Measurements from ENCODE around the gene SGTA. TPM values are rescaled to one million over a fixed set of nuclear protein-coding genes. Genes with fewer than 3 reads are reported as not detected.
A peak's percentile ranks its signal among the peaks of the same experiment; 100 is the strongest.

Gene SGTA
- total and polyA plus RNA-seq, 2 of the 13 experiments (the other 11 are each of a cell fraction or from before 2014, with no cell fraction given): 43.9 to 47.4 TPM

DNA sequence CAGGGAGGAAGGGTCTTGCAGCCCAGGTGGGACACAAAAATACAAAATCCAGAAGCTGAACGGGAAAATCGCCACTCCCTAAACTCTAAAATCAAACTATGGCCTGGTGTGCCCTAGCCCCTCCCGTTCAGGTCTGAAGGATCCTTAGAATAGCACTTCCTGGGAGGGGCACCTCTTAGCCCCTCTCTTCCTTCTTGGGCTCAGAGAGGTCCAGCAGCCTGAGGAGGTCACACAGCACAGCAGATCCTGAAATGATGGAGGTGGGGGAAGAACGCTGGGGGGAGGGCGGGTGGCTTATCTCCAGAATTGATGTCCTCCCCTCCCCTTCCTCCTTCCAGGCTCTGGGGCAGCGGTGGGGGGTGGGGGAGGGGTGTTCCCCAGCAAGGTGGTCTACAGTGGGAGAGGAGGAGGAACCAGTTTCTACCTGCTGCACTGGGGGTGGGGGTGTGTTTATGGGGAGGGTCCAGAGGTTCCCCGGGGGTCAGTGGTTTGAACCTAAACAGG lies 63.8 kb downstream of the SGTA start:
- no TSS peak for BruUV-seq (replicated peaks)
- H3K9ac ChIP-seq (ENCODE audit: insufficient read depth, low read depth, low read length): no peak overlapping the region
- POLR2A ChIA-PET: no interaction called here
- H2AFZ ChIP-seq (ENCODE audit: low read length): no peak overlapping the region
- H3K4me3 ChIP-seq (replicated peaks in 1 of 3; ENCODE audit: insufficient read depth in 1 of 3, low read depth in 2 of 3, low read length in 3 of 3): no peak overlapping the region
- WGBS (ENCODE audit: low lambda C conversion rate): 16% methylated on average over 6 of the region's 7 CpGs
- CTCF ChIA-PET (ENCODE audit: low intra/inter-chr PET ratio, low total read pairs): no interaction called here
- peaks cover 8% of the 10 kb centered on the region for H3K9me3 ChIP-seq (ENCODE audit: low read length)
- 0 out of 2 replicates have a peak overlapping the region, but pooled peaks have one; percentile 23 for H3K4me2 ChIP-seq (ENCODE audit: low read depth, low read length)
- H3K4me1 ChIP-seq (ENCODE audit: insufficient read depth, low read length): peaks cover 29% of the 10 kb centered on the region
- H3K27me3 ChIP-seq (ENCODE audit: control insufficient read depth in 1 of 2, insufficient read depth in 2 of 2, low read length in 2 of 2): peaks cover 19 to 56% of the 10 kb centered on the region in 2 experiments
- TF ChIP-seq TEAD3 (CRISPR knock-in tag; optimal IDR thresholded peaks at IDR 0.05; ENCODE audit: borderline replicate concordance) (no peak), ZNF768 (CRISPR knock-in tag; IDR thresholded peaks at IDR 0.05) (peak; percentile 83), ETV6 (CRISPR knock-in tag; conservative IDR thresholded peaks at IDR 0.05) (no peak)
- TF ChIP-seq, protein P1, sequence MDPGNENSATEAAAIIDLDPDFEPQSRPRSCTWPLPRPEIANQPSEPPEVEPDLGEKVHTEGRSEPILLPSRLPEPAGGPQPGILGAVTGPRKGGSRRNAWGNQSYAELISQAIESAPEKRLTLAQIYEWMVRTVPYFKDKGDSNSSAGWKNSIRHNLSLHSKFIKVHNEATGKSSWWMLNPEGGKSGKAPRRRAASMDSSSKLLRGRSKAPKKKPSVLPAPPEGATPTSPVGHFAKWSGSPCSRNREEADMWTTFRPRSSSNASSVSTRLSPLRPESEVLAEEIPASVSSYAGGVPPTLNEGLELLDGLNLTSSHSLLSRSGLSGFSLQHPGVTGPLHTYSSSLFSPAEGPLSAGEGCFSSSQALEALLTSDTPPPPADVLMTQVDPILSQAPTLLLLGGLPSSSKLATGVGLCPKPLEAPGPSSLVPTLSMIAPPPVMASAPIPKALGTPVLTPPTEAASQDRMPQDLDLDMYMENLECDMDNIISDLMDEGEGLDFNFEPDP (CRISPR knock-in tag; conservative IDR thresholded peaks at IDR 0.05): no peak
- TF ChIP-seq, protein P2, sequence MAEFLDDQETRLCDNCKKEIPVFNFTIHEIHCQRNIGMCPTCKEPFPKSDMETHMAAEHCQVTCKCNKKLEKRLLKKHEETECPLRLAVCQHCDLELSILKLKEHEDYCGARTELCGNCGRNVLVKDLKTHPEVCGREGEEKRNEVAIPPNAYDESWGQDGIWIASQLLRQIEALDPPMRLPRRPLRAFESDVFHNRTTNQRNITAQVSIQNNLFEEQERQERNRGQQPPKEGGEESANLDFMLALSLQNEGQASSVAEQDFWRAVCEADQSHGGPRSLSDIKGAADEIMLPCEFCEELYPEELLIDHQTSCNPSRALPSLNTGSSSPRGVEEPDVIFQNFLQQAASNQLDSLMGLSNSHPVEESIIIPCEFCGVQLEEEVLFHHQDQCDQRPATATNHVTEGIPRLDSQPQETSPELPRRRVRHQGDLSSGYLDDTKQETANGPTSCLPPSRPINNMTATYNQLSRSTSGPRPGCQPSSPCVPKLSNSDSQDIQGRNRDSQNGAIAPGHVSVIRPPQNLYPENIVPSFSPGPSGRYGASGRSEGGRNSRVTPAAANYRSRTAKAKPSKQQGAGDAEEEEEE (CRISPR knock-in tag; IDR thresholded peaks at IDR 0.05; ENCODE audit: borderline replicate concordance): no peak
- TF ChIP-seq, protein P3, sequence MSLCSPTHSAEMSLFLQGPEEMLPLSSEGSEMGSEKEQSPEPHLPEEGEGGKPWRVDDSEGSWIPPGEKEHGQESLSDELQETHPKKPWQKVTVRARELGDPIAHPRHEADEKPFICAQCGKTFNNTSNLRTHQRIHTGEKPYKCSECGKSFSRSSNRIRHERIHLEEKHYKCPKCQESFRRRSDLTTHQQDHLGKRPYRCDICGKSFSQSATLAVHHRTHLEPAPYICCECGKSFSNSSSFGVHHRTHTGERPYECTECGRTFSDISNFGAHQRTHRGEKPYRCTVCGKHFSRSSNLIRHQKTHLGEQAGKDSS (CRISPR knock-in tag; IDR thresholded peaks at IDR 0.05; ENCODE audit: borderline replicate concordance, low read depth): no peak
- no peak for ATAC-seq
- no peak for DNase-seq (ENCODE audit: low spot score)
- no peaks in the 10 kb centered on the region for H4K20me1 ChIP-seq (ENCODE audit: insufficient read depth, low read length)
- H3K27ac ChIP-seq (ENCODE audit: extremely low read length, insufficient read depth, low read length): no peak overlapping the region
- in situ Hi-C loops (cut with HindIII; ENCODE audit: extremely low pct_ligation_motif_present, low pct_unique_long_range_greater_than_20kb): no loop called here
- no peaks in the 10 kb centered on the region for H3K79me2 ChIP-seq (ENCODE audit: insufficient read depth, low read length)
- no peak for FAIRE-seq
- intact Hi-C loops (cut with micrococcal nuclease; ENCODE audit: unreplicated experiment): no loop called here
- no peaks in the 10 kb centered on the region for H3K36me3 ChIP-seq (replicated peaks in 1 of 2; ENCODE audit: control insufficient read depth in 1 of 2, insufficient read depth in 2 of 2, low read length in 2 of 2)

All from HepG2 (cell line).